HepG2 (cell line): ENCODE data around the gene ZNF490. TPM values are rescaled to one million over a fixed set of nuclear protein-coding genes. Genes with fewer than 3 reads are reported as not detected.
A peak's percentile ranks its signal among the peaks of the same experiment; 100 is the strongest.

Experiments
- CBX2 ChIP-seq, 2 experiments: fragments of 200-600 bp in 1 of 2; sonication (generic); formaldehyde crosslinking in 1 of 2; IDR thresholded peaks; 2 replicates each; pipeline versions ENCODE4 v1.7.0 to v1.8.1; 2018 to 2022; ENCODE audit warnings: low read depth in 2 of 2, low read length in 1 of 2, mild to moderate bottlenecking in 1 of 2, missing genetic modification reagents in 1 of 2
- ESRRA ChIP-seq: sonication (generic); formaldehyde crosslinking; IDR thresholded peaks from 2 replicates; pipeline ENCODE4 v1.5.1; 2020; ENCODE audit warnings: mild to moderate bottlenecking, low read depth, missing genetic modification reagents
- EZH2 ChIP-seq: conservative IDR thresholded peaks from 2 replicates; pipeline ENCODE4 v1.6.1; 2012; ENCODE audit warnings: mild to moderate bottlenecking, low read depth, low read length, moderate library complexity
- FOXP1 ChIP-seq, 2 experiments: fragments of 450-650 bp in 1 of 2; IDR thresholded peaks; 2 replicates each; pipeline ENCODE4 v1.6.1; 2017 to 2018; ENCODE audit warnings: antibody characterized with exemption in 1 of 2
- HNRNPL ChIP-seq: fragments of 200-400 bp; formaldehyde crosslinking; IDR thresholded peaks from 2 replicates; pipeline ENCODE4 v1.6.1; 2017; ENCODE audit warnings: mild to moderate bottlenecking, low read depth, low read length
- KLF9 ChIP-seq: IDR thresholded peaks from 2 replicates; pipeline ENCODE4 v1.6.1; 2016; ENCODE audit warnings: low read depth
- MIER2 ChIP-seq: IDR thresholded peaks from 2 replicates; pipeline ENCODE4 v1.6.1; 2016; ENCODE audit warnings: missing biosample characterization, missing genetic modification reagents
- PHF20 ChIP-seq: sonication (generic); formaldehyde crosslinking; IDR thresholded peaks from 2 replicates; pipeline ENCODE4 v1.5.0; 2020; ENCODE audit warnings: mild to moderate bottlenecking, missing genetic modification reagents
- POLR2AphosphoS2 ChIP-seq: IDR thresholded peaks from 2 replicates; pipeline ENCODE4 v1.6.1; 2011; ENCODE audit warnings: low read depth, low read length, improper control_type of control experiment
- RARG ChIP-seq: sonication (generic); formaldehyde crosslinking; IDR thresholded peaks from 2 replicates; pipeline ENCODE4 v1.4.0; 2020; ENCODE audit warnings: low read depth, mild to moderate bottlenecking, missing genetic modification reagents
- SATB2 ChIP-seq: sonication (generic); formaldehyde crosslinking; IDR thresholded peaks from 2 replicates; pipeline ENCODE4 v1.5.0; 2020; ENCODE audit warnings: missing genetic modification reagents
- SPEN ChIP-seq: sonication (generic); formaldehyde crosslinking; IDR thresholded peaks from 2 replicates; pipeline ENCODE4 v1.5.1; 2020; ENCODE audit warnings: low read depth, mild to moderate bottlenecking, missing genetic modification reagents
- TAF1 ChIP-seq: sonication (generic); formaldehyde crosslinking; IDR thresholded peaks from 2 replicates; pipeline ENCODE4 v1.4.0; 2020; ENCODE audit warnings: missing genetic modification reagents
- ZIK1 ChIP-seq: sonication (generic); formaldehyde crosslinking; IDR thresholded peaks from 2 replicates; pipeline ENCODE4 v1.5.0; 2020; ENCODE audit warnings: mild to moderate bottlenecking, low read depth, missing genetic modification reagents, borderline replicate concordance
- ZKSCAN5 ChIP-seq: sonication (generic); formaldehyde crosslinking; IDR thresholded peaks from 2 replicates; pipeline ENCODE4 v1.5.1; 2020; ENCODE audit warnings: mild to moderate bottlenecking, missing genetic modification reagents
- polyA plus RNA-seq, 8 experiments: library from polyadenylated mRNA; depleted of rRNA in 3 of 8; stranded (reverse) in 7 of 8; unstranded in 1 of 8; fragments of >200 nt; fragmentation: Illumina TruSeq in 4 of 8; extraction: Trizol in 4 of 8; gene quantifications; 2 replicates each; pipeline versions ENCODE4 v1.2.1 to v1.2.3, GENCODE V29; 2011 to 2016; ENCODE audit warnings: low read depth in 4 of 8, missing spikeins in 1 of 8, mixed read lengths in 1 of 8; ENCODE audit not compliant: insufficient read depth in 1 of 8
- total RNA-seq, 5 experiments: library from RNA; depleted of rRNA; stranded (reverse); fragments of >200 nt; fragmentation: Illumina TruSeq; extraction: Trizol; gene quantifications; 2 replicates each; pipeline ENCODE4 v1.2.3, GENCODE V29; 2016; ENCODE audit warnings: low read depth in 1 of 5
- TF ChIP-seq, protein P1 (sequence below): sonication (generic); formaldehyde crosslinking; IDR thresholded peaks from 2 replicates; pipeline ENCODE4 v1.4.0; 2020; ENCODE audit warnings: missing genetic modification reagents
- TF ChIP-seq, protein P2 (sequence below): sonication (generic); formaldehyde crosslinking; IDR thresholded peaks from 2 replicates; pipeline ENCODE4 v1.4.0; 2020; ENCODE audit warnings: missing genetic modification reagents, borderline replicate concordance

Gene ZNF490
- total and polyA plus RNA-seq, 2 of the 13 experiments (the other 11 are each of a cell fraction or from before 2014, with no cell fraction given): 1.3 to 2.9 TPM

DNA sequence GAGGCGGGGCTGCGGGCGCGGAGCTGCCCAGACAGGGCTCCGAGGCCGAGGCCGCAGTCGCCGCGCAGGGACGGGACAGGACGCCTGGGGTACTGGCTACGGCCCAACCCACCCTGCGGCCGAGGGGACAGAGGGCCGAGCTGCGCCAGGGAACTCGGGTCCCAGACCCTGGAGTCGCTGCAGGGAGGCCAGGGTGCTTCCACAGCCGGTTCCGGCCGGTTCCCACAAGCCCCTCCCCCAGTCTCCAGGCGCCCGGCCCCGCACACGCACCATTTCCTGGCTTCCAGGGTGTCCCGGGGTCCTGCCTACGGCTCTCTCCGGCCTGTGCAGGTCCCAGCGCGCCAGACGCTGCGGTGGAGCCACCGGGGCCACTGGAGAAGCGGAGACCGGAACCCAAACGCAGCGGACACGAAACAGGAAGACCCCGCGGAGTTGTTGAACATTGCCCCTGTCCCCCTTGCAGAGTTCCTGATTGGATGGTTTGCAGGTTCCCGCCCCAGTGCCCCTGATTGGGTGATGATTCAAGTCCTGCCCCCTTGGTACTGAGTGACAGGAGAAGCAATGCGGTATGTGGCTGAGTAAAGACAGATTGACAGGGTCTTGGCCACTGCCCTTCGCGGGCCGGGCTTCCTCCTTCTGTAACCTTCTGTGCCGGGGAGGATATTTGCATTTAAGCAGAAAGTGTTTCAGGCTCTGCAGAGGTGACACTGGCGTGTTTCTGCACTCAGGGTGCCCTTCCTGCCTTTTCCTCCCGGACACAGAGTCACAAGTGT lies 59.4 kb downstream of the ZNF490 start, which contains the start of gene ZNF564 (continued):
- no peak for TF ChIP-seq FOXP1 (IDR thresholded peaks at IDR 0.05)
- peak; percentile 13; the same call in 1 of the 2 replicates for TF ChIP-seq FOXP1 (CRISPR knock-in tag; IDR thresholded peaks at IDR 0.05)
- TF ChIP-seq, protein P1, sequence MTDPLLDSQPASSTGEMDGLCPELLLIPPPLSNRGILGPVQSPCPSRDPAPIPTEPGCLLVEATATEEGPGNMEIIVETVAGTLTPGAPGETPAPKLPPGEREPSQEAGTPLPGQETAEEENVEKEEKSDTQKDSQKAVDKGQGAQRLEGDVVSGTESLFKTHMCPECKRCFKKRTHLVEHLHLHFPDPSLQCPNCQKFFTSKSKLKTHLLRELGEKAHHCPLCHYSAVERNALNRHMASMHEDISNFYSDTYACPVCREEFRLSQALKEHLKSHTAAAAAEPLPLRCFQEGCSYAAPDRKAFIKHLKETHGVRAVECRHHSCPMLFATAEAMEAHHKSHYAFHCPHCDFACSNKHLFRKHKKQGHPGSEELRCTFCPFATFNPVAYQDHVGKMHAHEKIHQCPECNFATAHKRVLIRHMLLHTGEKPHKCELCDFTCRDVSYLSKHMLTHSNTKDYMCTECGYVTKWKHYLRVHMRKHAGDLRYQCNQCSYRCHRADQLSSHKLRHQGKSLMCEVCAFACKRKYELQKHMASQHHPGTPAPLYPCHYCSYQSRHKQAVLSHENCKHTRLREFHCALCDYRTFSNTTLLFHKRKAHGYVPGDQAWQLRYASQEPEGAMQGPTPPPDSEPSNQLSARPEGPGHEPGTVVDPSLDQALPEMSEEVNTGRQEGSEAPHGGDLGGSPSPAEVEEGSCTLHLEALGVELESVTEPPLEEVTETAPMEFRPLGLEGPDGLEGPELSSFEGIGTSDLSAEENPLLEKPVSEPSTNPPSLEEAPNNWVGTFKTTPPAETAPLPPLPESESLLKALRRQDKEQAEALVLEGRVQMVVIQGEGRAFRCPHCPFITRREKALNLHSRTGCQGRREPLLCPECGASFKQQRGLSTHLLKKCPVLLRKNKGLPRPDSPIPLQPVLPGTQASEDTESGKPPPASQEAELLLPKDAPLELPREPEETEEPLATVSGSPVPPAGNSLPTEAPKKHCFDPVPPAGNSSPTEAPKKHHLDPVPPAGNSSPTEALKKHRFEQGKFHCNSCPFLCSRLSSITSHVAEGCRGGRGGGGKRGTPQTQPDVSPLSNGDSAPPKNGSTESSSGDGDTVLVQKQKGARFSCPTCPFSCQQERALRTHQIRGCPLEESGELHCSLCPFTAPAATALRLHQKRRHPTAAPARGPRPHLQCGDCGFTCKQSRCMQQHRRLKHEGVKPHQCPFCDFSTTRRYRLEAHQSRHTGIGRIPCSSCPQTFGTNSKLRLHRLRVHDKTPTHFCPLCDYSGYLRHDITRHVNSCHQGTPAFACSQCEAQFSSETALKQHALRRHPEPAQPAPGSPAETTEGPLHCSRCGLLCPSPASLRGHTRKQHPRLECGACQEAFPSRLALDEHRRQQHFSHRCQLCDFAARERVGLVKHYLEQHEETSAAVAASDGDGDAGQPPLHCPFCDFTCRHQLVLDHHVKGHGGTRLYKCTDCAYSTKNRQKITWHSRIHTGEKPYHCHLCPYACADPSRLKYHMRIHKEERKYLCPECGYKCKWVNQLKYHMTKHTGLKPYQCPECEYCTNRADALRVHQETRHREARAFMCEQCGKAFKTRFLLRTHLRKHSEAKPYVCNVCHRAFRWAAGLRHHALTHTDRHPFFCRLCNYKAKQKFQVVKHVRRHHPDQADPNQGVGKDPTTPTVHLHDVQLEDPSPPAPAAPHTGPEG (CRISPR knock-in tag): no peak
- peak; percentile 91 for TF ChIP-seq PHF20 (CRISPR knock-in tag)
- 0 out of 2 replicates have a peak, but pooled peaks have one; percentile 25 for TF ChIP-seq HNRNPL
- peak; percentile 60; the same call in 1 of the 2 replicates for TF ChIP-seq KLF9 (CRISPR knock-in tag)
- TF ChIP-seq POLR2AphosphoS2: no peak
- no peak for TF ChIP-seq EZH2
- no peak for TF ChIP-seq ESRRA
- TF ChIP-seq SPEN: peak; percentile 90
- 0 out of 2 replicates have a peak, but pooled peaks have one; percentile 40 for TF ChIP-seq ZKSCAN5 (CRISPR knock-in tag)
- 0 out of 2 replicates have a peak, but pooled peaks have one; percentile 39 for TF ChIP-seq SATB2 (CRISPR knock-in tag)
- TF ChIP-seq RARG (CRISPR knock-in tag): no peak
- TF ChIP-seq MIER2 (CRISPR knock-in tag): no peak
- TF ChIP-seq, protein P2, sequence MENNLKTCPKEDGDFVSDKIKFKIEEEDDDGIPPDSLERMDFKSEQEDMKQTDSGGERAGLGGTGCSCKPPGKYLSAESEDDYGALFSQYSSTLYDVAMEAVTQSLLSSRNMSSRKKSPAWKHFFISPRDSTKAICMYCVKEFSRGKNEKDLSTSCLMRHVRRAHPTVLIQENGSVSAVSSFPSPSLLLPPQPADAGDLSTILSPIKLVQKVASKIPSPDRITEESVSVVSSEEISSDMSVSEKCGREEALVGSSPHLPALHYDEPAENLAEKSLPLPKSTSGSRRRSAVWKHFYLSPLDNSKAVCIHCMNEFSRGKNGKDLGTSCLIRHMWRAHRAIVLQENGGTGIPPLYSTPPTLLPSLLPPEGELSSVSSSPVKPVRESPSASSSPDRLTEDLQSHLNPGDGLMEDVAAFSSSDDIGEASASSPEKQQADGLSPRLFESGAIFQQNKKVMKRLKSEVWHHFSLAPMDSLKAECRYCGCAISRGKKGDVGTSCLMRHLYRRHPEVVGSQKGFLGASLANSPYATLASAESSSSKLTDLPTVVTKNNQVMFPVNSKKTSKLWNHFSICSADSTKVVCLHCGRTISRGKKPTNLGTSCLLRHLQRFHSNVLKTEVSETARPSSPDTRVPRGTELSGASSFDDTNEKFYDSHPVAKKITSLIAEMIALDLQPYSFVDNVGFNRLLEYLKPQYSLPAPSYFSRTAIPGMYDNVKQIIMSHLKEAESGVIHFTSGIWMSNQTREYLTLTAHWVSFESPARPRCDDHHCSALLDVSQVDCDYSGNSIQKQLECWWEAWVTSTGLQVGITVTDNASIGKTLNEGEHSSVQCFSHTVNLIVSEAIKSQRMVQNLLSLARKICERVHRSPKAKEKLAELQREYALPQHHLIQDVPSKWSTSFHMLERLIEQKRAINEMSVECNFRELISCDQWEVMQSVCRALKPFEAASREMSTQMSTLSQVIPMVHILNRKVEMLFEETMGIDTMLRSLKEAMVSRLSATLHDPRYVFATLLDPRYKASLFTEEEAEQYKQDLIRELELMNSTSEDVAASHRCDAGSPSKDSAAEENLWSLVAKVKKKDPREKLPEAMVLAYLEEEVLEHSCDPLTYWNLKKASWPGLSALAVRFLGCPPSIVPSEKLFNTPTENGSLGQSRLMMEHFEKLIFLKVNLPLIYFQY (CRISPR knock-in tag): no peak; the same call in 1 of the 2 replicates
- peak; percentile 91 for TF ChIP-seq TAF1 (CRISPR knock-in tag)
- no peak for TF ChIP-seq CBX2 (IDR thresholded peaks at IDR 0.05; ENCODE audit: low read depth, low read length)
- 0 out of 2 replicates have a peak, but pooled peaks have one; percentile 32 for TF ChIP-seq CBX2 (CRISPR knock-in tag; IDR thresholded peaks at IDR 0.05; ENCODE audit: low read depth)
- TF ChIP-seq ZIK1: no peak; the same call in 1 of the 2 replicates
